Measurements from ENCODE around the gene ST7L.
A peak's percentile ranks its signal among the peaks of the same experiment; 100 is the strongest.

Gene ST7L

DNA sequence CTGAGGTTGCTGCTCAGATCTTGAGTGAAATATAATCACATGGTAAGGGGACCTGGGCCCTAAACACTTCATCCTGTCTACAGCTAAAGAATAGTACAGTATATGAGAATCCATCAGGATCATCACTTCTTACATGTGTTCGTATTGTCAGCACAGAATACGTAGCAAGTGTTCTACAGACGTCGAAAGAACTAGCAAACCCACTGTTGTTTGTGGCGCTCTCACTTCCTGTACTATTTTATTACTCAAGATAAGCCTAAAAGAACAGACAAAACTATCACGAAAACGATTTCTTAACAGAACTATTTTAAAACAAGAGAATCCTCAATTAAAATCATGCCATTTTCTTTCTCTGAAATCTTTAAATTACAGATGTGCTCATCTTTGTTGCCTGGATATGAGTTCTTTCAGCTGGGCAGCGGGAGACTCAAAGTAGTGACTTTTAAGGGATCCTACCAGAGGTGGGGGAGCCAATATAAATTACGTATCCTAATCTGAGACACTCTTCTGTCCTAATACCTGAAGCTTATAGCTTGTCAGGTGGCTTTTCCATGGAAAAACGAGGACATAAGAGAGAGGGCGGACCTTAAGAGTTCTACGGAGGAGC, 724 bp downstream of the ST7L start:
- peak; percentile 62 for DNase-seq

DNA sequence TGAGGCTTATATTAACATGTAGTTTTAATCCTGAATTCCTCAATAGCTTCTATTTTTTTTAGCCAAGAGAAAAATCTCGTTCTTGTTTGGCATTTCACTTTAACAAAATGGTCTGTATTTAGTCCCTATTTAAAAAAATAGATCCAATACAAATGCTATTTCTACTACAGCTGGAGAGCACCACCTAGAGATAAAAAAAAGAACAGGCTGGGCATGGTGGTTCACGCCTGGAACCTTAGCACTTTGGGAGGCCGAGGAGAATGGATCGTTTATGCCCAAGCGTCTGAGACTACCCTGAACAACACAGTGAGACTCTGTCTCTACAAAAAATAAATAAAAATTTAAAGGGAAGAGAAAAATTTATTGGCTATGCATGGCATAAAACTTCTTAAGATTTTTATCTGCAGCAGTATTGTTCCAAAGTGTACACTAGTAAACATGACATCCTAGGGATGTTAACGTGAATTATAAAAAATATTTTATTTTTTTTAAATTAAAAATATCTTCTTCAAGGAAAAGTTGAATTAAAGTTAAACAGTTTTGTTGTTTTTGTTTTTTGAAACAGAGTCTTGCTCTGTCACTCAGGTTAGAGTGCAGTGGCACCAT, 4.4 kb downstream of the ST7L start:
- DNase-seq: peak; percentile 40

DNA sequence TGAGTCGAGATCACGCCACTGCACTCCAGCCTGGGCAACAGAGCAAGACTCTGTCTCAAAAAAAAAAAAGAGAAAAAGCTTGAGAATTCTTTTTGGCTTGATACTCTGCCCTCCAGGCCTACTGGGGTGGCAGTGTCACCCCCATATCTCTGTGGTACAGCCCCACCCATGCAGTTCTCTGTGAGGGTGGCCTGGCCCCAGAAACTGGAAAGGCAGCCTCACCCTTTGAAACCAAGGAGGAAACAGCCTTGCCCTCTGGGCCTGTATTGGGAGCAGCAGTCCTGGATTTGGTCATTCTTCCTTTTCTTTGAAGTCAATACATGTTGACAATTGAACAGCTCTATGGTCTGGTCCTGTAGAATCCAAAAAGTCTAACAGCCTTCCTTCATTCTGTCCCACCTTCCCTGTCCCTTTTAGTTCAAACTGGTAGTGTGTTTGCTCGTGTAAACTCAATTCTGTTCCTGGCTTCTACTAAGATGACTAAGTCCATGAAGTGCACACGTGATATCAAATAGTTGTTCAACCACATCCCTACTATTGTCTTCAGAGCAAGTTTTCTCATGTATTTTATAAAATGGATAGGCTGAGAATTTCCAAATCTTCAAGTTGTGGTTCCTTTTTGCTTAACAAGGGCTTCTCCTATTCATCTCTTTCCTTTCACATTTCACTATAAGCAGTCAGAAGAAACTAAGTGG, 13.2 kb downstream of the ST7L start:
- DNase-seq: peak; percentile 57

DNA sequence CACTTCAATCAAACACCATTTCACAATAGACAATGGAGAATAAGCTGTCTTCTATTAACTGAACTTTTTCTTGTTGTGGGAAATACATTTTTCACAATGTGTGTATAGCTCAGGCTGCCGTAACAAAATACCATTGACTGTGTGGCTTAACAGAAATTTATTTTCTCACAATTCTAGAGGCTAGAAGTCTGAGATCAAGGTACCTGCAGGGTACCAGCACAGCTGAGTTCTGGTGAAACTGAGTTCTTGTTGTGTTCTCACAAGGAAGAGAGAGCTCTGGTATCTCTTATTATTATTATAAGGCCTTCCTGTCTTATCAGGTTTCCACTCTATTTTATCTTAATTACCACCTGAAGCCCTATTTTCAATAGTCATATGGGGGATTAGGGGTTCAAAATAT, 15.4 kb downstream of the ST7L start:
- no peak for DNase-seq

DNA sequence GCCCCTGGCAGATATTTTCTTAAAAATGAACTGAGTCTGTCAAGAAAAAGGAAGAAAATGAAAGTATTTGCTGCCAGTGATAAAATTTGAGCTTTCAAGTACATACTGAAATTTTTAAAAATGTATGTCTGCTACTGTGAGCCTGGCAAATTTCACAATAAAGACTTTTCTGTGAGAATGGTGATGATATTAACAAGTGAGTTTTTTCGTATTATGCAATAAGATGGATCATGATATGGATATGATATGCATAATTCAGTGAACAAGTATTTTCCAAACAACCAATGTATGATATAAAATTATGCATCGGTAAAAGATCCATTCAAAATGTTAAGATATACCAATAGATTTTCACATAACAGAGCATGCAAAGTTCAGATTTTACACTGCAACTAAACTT, 15.9 kb downstream of the ST7L start:
- no peak for DNase-seq

DNA sequence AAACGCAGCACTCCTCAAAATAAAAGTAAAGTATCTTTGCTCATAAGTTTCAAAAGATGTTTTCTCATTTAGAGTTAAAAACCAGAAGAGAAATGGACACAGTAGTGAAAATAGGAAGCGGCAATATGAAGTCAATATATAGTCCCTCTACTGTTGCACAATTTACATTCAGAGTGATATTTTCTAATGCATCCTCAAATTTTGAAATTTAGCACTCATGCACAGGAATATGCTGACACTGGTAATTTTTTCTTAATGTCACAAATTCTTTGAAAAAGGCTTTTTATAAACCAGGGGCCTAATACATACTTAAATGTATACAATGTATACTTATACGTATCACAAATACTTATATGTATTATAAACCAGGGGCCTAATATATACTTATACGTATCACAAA, 19.5 kb downstream of the ST7L start:
- no peak for DNase-seq

DNA sequence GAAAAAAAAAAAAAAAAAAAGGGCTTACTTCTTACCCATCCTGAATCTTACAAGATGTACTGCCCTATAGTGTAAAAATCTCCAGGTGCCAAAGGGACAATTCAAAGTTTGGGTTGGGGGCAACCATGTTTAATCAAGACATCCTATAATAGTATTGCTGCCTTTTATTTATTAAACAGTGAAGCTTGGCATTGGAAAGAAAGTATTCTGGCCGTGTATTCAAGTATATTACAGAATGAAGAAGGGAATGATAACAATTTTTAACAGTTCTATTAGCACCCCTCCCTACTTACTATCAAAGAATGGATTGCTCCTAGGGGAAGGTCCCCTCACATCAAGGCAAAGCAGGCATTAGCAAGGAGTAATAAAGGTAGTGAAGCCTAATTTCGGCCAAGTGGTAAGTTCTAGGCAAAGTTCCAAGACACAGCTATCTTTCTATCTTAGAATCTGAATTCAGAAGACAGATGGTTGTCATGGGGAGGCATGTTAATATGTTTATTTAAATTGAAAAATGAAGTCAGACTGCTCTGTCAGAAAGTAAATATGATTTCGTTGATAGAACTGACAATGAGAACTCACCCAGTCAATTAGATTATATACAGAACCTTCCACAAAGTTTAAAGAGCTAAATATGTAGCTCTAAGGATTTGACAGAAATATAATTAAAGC, 24.6 kb downstream of the ST7L start:
- no peak for DNase-seq

DNA sequence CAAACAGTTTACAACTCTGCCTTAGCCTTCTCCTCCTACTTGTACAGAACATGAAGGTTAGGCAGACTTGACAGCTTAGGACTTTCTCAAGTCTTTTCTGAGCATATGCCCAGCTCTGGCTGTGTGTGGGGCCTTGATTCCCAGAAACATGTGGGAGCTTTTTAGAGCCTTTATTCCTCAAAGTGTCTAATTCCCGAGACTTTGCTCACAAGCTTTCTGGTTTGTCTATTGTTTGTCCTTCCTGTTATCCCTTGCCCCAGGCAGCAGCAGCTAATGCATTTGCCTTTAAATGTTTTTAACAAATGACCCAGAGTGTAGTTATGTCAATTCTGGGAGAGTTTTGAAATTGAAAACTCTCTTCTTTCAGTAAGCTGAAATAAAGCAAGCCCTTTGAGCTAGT, 29.2 kb downstream of the ST7L start:
- no peak for DNase-seq

DNA sequence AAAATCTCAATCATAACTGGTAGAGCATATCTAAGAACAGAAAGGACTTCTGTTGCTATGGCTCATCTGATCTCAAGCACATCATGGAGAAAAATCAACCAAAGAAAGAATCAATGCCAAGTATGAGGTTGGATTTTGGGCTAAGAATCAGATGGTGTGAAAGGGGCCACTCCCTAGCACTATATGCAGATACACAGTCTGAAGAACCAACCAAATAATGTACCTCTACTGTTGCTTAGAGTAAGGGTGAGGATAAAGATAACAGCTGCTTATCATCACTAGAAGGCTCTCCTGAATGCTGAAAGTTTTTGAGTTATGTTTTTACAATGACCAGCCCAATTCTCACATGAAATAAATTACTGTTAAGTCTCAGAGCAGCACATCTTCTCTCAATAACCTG, 35.6 kb downstream of the ST7L start:
- no peak for DNase-seq

DNA sequence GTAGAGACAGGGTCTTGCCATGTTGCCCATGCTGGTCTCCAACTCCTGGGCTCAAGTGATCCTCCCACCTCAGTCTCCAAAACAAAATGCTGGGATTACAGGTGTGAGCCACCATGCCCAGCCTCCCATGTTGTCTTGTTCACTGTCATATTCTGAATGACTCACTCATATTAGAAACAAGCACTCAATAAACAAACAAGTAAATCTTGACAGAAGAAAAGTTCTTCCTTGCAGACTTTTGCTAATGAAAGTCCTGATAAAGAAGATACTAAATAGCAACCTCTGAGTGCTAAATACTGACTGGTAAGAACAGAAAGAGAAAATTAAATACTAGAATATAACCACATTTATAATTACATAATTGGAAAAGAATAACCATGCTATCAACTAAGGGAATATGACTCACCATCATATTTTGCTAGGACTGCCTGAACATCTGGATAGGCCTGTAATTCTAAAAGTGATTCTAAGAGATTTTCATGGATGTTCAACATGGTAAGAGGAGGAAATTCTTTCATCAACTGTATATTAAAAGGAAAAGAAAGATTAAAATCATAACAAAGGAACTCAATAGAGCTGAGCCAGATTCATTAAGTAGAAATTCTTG, 37.3 kb downstream of the ST7L start:
- no peak for DNase-seq

DNA sequence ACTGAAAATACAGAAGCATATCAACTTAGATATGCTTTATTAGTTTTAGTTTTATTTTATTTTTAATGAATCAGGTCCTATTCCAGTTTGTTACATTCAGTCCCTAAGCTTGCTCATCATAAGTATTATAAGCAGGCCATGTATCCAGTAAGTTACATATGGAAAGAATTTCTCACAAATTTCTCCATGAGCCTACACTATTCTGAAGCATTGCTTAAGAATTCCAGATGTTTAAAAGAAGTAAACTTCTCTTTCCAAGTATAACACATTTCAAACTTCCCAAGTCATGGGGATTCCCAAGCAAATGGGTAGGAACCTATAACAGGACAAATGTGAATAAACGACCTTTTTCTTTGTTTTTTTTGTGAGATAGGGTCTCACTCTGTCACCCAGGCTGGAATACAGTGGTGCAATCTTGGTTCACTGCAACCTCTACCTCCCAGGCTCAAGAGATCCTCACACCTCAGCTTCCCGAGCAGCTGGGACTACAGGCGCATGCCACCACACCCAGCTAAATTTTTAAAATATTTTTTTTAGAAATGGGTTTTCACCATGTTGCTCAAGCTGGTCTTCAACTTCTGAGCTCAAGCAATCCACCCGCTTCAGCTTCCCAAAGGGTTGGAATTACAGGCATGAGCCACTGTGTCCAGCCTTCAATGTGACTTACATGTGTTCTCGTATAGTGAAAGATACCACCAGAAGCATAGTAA, 39.0 kb downstream of the ST7L start:
- no peak for DNase-seq

DNA sequence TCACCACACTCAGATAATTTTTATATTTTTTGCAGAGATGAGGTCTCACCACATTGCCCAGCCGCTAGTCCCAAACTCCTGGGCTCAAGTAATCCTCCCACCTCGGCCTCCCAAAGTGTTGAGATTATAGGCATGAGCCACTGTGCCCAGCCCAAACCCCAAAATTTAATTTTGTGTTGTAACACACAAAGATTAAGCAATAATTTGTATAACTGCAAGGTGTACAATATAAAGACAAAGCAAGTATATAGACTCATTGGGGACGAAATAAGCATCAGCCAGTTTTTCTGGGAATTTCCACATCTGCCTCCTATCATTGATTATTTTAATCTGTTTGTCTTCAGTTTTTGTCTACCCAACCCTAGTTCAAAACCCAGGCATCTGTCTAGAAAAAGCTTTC, 42.7 kb downstream of the ST7L start:
- no peak for DNase-seq

DNA sequence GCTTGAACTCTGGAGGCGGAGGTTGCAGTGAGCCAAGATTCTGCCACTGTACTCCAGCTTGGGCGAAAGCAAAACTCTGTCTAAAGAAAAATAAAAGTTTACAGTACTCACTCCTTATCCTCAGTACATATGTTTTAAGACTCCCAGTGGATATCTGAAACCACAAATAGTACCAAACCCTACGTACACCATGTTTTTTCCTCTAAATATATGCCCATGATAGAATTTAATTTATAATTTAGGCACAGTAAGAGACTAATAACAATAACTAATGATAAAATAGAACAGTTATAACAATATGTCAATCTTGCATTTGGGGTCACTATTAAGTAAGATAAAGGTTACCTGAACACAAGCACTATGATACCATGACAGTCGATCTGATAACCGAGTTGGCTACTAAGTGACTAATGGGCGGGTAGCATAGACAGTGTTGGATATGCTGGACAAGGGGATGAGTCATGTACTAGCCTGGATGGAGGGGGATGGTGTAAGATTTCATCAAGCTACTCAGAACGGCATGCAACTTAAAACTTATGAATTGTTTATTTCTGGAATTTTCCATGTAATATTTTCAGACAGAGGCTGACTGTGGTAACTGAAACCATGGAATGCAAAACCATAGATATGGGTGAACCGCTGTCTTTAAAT, 43.7 kb downstream of the ST7L start:
- no peak for DNase-seq

DNA sequence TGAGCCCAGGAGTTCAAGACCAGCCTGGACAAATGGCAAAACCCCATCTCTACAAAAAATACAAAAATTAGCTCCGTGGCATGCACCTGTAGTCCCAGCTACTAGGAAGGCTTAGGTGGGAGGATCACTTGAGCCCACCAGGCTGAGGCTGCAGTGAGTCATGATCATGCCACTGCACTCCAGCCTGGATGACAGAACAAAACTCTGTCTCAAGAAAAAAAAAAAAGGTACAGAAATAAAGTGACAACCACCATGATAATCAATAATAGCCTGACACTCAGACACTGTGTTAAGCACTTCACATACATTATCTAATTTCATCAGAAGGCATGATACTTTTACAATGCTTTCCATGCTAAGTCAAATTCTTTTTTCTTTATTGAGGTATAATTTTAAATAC, 53.1 kb downstream of the ST7L start:
- DNase-seq: no peak

DNA sequence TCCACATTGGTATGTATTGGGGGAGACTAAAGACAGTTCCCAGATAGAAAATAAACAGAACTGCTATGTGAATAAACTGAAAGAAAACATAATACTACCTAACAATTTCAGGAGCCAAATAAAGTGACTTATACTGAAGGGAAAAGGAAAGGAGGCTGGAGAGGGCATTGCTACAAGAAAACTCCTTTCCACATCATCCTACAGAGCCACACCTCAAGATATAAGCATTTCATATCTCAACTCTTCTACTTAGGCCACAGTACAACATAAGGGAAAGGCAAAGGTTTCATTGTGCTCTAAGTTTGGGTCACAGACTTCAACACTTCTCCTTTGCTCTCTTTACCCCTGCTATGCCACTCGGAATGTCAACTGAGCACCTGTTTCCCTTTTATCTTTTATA, 54.9 kb downstream of the ST7L start:
- no peak for DNase-seq

DNA sequence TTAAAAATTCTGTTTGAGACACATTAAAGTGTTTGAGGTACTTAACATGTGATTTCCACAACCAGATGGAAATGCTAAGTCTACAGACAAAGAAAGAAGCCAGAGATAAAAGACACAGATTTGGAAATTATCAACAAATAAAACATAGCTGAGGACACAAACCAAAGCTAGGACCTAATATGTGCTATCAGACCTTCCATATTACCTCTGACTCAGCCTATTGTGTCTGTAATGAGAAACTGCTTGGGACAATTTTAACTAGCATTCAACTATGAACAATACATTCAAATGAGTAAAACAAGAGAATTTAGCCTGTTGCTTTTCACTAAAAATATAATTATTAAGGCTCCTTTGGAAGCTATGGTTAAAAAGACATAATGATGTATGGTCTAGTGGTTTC, 55.6 kb downstream of the ST7L start:
- DNase-seq: no peak

DNA sequence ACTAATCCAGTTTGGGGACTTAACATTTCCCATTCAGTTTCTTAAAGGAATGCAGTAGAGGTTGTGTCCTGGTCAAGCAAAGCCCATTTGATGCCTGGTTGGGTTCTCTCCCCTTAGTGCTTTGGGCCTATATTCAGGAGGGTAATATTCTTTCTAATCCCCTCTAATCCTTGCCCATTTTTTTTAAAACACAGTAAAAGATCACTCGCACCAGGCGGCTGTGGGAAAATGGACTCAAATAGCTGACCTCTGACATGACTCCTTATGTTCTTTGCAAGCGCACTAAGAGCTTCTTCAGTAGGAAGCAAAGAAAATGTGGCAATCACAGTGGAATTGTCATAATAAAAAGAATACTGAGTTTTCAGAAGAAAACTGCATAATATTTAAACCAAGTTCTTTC, 60.3 kb downstream of the ST7L start:
- DNase-seq: no peak

DNA sequence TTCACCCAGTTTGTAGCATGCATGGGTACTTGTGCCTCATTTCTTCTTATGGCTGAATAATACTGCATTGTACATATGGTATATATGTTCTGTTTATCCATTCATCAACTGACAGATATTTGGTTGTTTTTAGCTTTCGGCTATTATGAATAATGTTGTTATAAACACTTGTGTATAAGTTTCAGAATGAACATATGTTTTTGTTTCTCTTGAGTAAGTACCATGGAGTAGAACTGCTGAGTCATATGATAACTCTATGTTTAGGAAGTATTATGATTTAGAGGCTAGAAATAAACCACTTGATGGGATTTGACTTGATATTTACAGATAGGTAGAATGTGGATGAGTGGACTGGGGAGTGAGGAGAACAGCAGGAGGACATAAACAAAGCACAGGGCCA, 61.6 kb downstream of the ST7L start:
- DNase-seq: peak; percentile 72

DNA sequence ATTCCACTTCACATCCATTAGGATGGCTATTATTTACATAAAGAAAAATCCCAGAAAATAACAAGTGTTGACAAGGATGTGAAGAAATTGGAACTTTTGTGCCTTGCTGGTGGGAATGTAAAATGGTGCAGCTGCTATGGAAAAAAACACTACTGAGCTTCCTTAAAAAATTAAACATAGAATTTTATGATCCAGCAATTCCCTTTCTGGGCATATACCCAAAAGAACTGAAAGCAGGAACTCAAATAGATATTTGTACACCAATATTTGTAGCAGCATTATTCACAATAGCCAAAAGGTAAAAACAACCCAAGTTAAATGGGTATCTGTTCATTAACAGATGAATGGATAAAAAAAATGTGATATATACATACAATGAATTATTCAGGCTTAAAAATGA, 64.5 kb downstream of the ST7L start:
- no peak for DNase-seq

DNA sequence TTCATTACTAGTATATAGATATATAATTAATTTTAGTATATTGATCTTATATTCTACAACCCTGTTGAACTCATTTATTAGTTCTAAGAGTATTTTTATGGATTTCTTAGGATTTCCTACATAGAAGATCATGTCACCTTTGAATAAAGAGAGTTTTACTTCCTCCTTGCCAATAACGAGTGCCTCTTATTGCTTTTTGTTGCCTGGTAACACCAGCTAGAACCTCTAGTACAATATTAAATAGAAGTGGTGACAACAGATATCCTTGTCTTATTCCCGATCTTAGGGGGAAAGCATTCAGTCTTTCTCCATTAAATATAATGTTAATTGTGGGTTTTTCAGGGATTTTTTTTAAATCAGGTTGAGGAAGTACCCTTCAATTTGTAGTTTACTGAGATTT, 69.4 kb downstream of the ST7L start:
- no peak for DNase-seq

DNA sequence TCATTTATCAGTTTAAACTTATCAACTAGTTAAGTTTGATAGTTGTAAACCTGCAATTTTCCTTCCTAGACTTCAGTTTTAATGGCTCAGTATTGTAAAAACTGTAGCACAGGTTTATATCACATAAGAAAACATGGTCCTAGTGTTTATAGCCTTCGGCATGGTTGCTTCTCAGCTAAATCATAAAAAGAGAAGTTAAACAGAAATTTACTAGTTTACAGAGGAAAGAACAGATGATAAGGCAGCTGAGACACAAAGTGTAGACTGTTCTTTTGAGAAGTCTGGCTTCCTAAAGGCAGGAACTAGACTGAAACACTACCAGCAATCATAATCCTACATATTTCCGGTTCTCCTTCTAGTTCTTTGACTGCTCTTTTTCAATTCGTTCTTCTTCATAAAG, 70.4 kb downstream of the ST7L start:
- DNase-seq: no peak

DNA sequence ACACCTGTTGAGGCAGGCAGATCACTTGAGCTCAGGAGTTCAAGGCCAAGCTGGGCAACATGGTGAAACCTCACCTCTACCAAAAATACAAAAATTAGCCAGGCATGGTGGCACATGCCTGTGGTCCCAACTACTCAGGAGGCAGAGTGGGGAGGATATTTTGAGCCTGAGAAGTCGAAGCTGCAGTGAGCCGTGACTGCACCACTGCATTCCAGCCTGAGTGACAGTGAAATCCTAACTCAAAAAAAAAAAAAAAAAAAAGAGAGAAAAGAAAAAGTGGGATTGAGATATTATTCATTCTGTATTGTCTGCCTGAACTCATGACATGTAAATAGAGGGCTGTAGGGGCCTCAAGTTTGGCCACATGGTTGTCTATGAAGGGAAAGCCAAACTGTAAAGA, 72.9 kb downstream of the ST7L start:
- DNase-seq: no peak

DNA sequence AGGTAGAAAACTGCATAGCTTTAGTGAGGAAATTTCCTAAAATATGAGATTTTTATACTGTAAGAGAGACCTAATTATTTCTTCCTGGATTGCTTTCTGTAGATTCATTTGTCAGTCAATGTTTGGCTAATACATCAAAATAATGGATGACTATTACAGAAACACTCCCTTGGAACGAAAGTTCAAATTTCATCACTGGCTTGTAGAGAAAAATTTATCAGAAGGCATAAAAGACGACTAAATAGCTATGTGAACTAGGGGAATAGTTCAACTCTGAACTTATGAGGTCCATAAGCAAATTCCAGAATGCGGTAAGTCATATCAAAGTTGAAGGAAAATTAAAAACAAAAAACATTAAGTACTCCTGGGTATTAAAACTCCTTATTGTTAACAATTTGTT, 74.2 kb downstream of the ST7L start:
- no peak for DNase-seq
